ENCODE data around the gene ZNF678.
"Not testable (repeated sequence)": the region's sequence is repeated elsewhere in the genome, so short reads cannot be mapped to it uniquely, and the experiment has no call there.

The ZNF678 gene

GRCh38 chr1:227556288-227556687, 7.1 kb upstream of the ZNF678 start:
- no peak for DNase-seq

- no peak for DNase-seq
Observed at GRCh38 chr1:227557962-227558725, 5.2 kb upstream of the ZNF678 start.

GRCh38 chr1:227558732-227559262, 4.6 kb upstream of the ZNF678 start:
- DNase-seq = no peak

- no peak for DNase-seq
Observed at GRCh38 chr1:227559499-227559898, 3.9 kb upstream of the ZNF678 start.

GRCh38 chr1:227559926-227560325, 3.4 kb upstream of the ZNF678 start:
- no peak for DNase-seq

- DNase-seq = no peak
Observed at GRCh38 chr1:227560393-227561173, 2.8 kb upstream of the ZNF678 start.

- DNase-seq = no peak
Observed at GRCh38 chr1:227561241-227561907, 2.0 kb upstream of the ZNF678 start.

GRCh38 chr1:227562037-227562436, 1.3 kb upstream of the ZNF678 start:
- DNase-seq = no peak

GRCh38 chr1:227562933-227563323, 428 bp upstream of the ZNF678 start:
- DNase-seq = no peak

GRCh38 chr1:227567256-227567655, 3.9 kb downstream of the ZNF678 start:
- DNase-seq = no peak

- no peak for DNase-seq
Observed at GRCh38 chr1:227568593-227568992, 5.2 kb downstream of the ZNF678 start.

GRCh38 chr1:227572752-227573151, 9.4 kb downstream of the ZNF678 start:
- no peak for DNase-seq

- no peak for DNase-seq
Observed at GRCh38 chr1:227574926-227575325, 11.6 kb downstream of the ZNF678 start.

- no peak for DNase-seq
Observed at GRCh38 chr1:227576189-227576588, 12.8 kb downstream of the ZNF678 start.

- DNase-seq = no peak
Observed at GRCh38 chr1:227577500-227577899, 14.1 kb downstream of the ZNF678 start.

- no peak for DNase-seq
Observed at GRCh38 chr1:227583354-227583753, 20.0 kb downstream of the ZNF678 start.

- no peak for DNase-seq
Observed at GRCh38 chr1:227586733-227587132, 23.4 kb downstream of the ZNF678 start.

GRCh38 chr1:227587968-227588367, 24.6 kb downstream of the ZNF678 start:
- no peak for DNase-seq

GRCh38 chr1:227588769-227589168, 25.4 kb downstream of the ZNF678 start:
- DNase-seq = not testable (repeated sequence)

GRCh38 chr1:227589777-227590176, 26.4 kb downstream of the ZNF678 start:
- DNase-seq = not testable (repeated sequence)

GRCh38 chr1:227596222-227596621, 32.9 kb downstream of the ZNF678 start:
- DNase-seq = not testable (repeated sequence)

GRCh38 chr1:227603327-227603726, 40.0 kb downstream of the ZNF678 start:
- DNase-seq = no peak

- DNase-seq = no peak
Observed at GRCh38 chr1:227604446-227604845, 41.1 kb downstream of the ZNF678 start.

All from activated CD8-positive, alpha-beta memory T cell treated with anti-CD3 and anti-CD28 coated beads for 24 hours (primary cell).